ENCODE results near the gene LILRA1. TPM values are rescaled to one million over a fixed set of nuclear protein-coding genes. Genes with fewer than 3 reads are reported as not detected.

The LILRA1 gene
- total RNA-seq, 1 experiment from 2014 or later: not detected

GRCh38 chr19:54572696-54573311, 20.6 kb upstream of the LILRA1 start:
- H4K20me1 ChIP-seq (ENCODE audit: insufficient read depth): no peaks in the 10 kb centered on the region
- no peaks in the 10 kb centered on the region for H3K9me3 ChIP-seq (ENCODE audit: control insufficient read depth in 1 of 2, insufficient read depth in 1 of 2, low read depth in 1 of 2, low read length in 2 of 2)
- no peaks in the 10 kb centered on the region for H3K36me3 ChIP-seq (ENCODE audit: control insufficient read depth in 1 of 2, insufficient read depth in 2 of 2, low read length in 2 of 2)
- CTCF ChIA-PET: no interaction called here
- DNase-seq (ENCODE audit: low read depth, low spot score) (no peak), ATAC-seq (no peak)
- H3K79me2 ChIP-seq (ENCODE audit: insufficient read depth, low read length): no peaks in the 10 kb centered on the region
- no peak overlapping the region for H3K4me3 ChIP-seq (replicated peaks in 1 of 2; ENCODE audit: low read depth in 1 of 2, low read length in 2 of 2)
- no peak overlapping the region for H3K4me2 ChIP-seq (ENCODE audit: low read length)
- no peaks in the 10 kb centered on the region for H3K9me2 ChIP-seq (ENCODE audit: insufficient read depth)
- POLR2A ChIA-PET: no interaction called here
- TF ChIP-seq ZNF274 (IDR thresholded peaks at IDR 0.05; ENCODE audit: low read depth, low read length): no peak
- H3K9ac ChIP-seq (ENCODE audit: low read length): no peak overlapping the region
- no TSS peak for BruUV-seq (replicated peaks)
- RAD21 ChIA-PET (ENCODE audit: low non-redundant PET in 1 of 2, low total read pairs in 2 of 2, uncharacterized antibody in 2 of 2, unreplicated experiment in 2 of 2): no interaction called here
- no peak overlapping the region for H3K27ac ChIP-seq (ENCODE audit: low read depth, low read length)
- intact Hi-C loops (cut with micrococcal nuclease): no loop called here
- H2AFZ ChIP-seq (ENCODE audit: low read depth, low read length, poor library complexity, severe bottlenecking): no peak overlapping the region
- H3K27me3 ChIP-seq (ENCODE audit: insufficient read depth, low read length): peaks cover 56% of the 10 kb centered on the region
- no peaks in the 10 kb centered on the region for H3K4me1 ChIP-seq (ENCODE audit: control insufficient read depth in 1 of 2, insufficient read depth in 2 of 2, low read length in 2 of 2)

GRCh38 chr19:54573330-54573872, 20.0 kb upstream of the LILRA1 start, which contains the start of gene LILRA2:
Gene LILRA2 (plus strand): TSS chr19:54573790. CDS start chr19:54573879, 89 bp downstream.
- no peaks in the 10 kb centered on the region for H3K4me1 ChIP-seq (ENCODE audit: control insufficient read depth in 1 of 2, insufficient read depth in 2 of 2, low read length in 2 of 2)
- ChIA-PET POLR2A (no interaction called here), CTCF (no interaction called here), RAD21 (ENCODE audit: low non-redundant PET in 1 of 2, low total read pairs in 2 of 2, uncharacterized antibody in 2 of 2, unreplicated experiment in 2 of 2) (no interaction called here)
- peaks cover 50% of the 10 kb centered on the region for H3K27me3 ChIP-seq (ENCODE audit: insufficient read depth, low read length)
- H3K79me2 ChIP-seq (ENCODE audit: insufficient read depth, low read length): no peaks in the 10 kb centered on the region
- H3K9me2 ChIP-seq (ENCODE audit: insufficient read depth): no peaks in the 10 kb centered on the region
- H3K9ac ChIP-seq (ENCODE audit: low read length): no peak within 1 kb of the TSS
- intact Hi-C loops (cut with micrococcal nuclease): no loop called here
- H3K4me2 ChIP-seq (ENCODE audit: low read length): no peak within 1 kb of the TSS
- DNase-seq (ENCODE audit: low read depth, low spot score) (no peak), ATAC-seq (no peak)
- no peak within 1 kb of the TSS for H3K4me3 ChIP-seq (replicated peaks in 1 of 2; ENCODE audit: low read depth in 1 of 2, low read length in 2 of 2)
- no peaks in the 10 kb centered on the region for H4K20me1 ChIP-seq (ENCODE audit: insufficient read depth)
- no peak within 1 kb of the TSS for H2AFZ ChIP-seq (ENCODE audit: low read depth, low read length, poor library complexity, severe bottlenecking)
- H3K27ac ChIP-seq (ENCODE audit: low read depth, low read length): no peak within 1 kb of the TSS
- no TSS peak for BruUV-seq (replicated peaks)
- H3K9me3 ChIP-seq (ENCODE audit: control insufficient read depth in 1 of 2, insufficient read depth in 1 of 2, low read depth in 1 of 2, low read length in 2 of 2): no peaks in the 10 kb centered on the region
- H3K36me3 ChIP-seq (ENCODE audit: control insufficient read depth in 1 of 2, insufficient read depth in 2 of 2, low read length in 2 of 2): no peaks in the 10 kb centered on the region
- TF ChIP-seq RAD21 (IDR thresholded peaks at IDR 0.05; ENCODE audit: low read depth) (no peak), EGR1 (IDR thresholded peaks at IDR 0.05; ENCODE audit: low read depth) (no peak), JUND (IDR thresholded peaks at IDR 0.05) (no peak), SRF (IDR thresholded peaks at IDR 0.05; ENCODE audit: low read depth) (no peak), REST (IDR thresholded peaks at IDR 0.05; ENCODE audit: low read depth) (no peak), YY1 (IDR thresholded peaks at IDR 0.05; ENCODE audit: extremely low read depth, insufficient replicate concordance, low read depth, low read length) (no peak), ZFX (IDR thresholded peaks at IDR 0.05) (no peak), SP1 (IDR thresholded peaks at IDR 0.05; ENCODE audit: low read depth) (no peak), ELF1 (IDR thresholded peaks at IDR 0.05; ENCODE audit: borderline replicate concordance, low read depth) (no peak), SIN3A (IDR thresholded peaks at IDR 0.05; ENCODE audit: low read depth) (no peak), FOSL1 (IDR thresholded peaks at IDR 0.05; ENCODE audit: low read depth) (no peak), ZBTB33 (IDR thresholded peaks at IDR 0.05; ENCODE audit: extremely low read depth, insufficient replicate concordance, low read length) (no peak), ZNF274 (IDR thresholded peaks at IDR 0.05; ENCODE audit: low read depth, low read length) (no peak), MAX (IDR thresholded peaks at IDR 0.05) (no peak), CEBPB (IDR thresholded peaks at IDR 0.05; ENCODE audit: low read depth) (no peak), ATF3 (IDR thresholded peaks at IDR 0.05) (no peak)
